Prostate gland (tissue), 2 donors: ENCODE data around the gene FAHD1.
A peak's percentile ranks its signal among the peaks of the same experiment; 100 is the strongest.

Experiments used
- POLR2A ChIP-seq: fragments of 450-650 bp; IDR thresholded peaks from one replicate; pipeline ENCODE4 v1.6.1; 2016; ENCODE audit warnings: antibody characterized with exemption, mild to moderate bottlenecking
- TF ChIP-seq, protein P1 (sequence below), 4 experiments: fragments of 200-600 bp in 2 of 4; fragments of 450-650 bp in 2 of 4; sonication (generic) in 2 of 4; IDR thresholded peaks; 1 replicate in 3 of 4; 2 replicates in 1 of 4; pipeline ENCODE4 v1.5.1; 2016 to 2019; ENCODE audit warnings: antibody characterized with exemption in 4 of 4, mild to moderate bottlenecking in 2 of 4, moderate library complexity in 2 of 4

DNA sequence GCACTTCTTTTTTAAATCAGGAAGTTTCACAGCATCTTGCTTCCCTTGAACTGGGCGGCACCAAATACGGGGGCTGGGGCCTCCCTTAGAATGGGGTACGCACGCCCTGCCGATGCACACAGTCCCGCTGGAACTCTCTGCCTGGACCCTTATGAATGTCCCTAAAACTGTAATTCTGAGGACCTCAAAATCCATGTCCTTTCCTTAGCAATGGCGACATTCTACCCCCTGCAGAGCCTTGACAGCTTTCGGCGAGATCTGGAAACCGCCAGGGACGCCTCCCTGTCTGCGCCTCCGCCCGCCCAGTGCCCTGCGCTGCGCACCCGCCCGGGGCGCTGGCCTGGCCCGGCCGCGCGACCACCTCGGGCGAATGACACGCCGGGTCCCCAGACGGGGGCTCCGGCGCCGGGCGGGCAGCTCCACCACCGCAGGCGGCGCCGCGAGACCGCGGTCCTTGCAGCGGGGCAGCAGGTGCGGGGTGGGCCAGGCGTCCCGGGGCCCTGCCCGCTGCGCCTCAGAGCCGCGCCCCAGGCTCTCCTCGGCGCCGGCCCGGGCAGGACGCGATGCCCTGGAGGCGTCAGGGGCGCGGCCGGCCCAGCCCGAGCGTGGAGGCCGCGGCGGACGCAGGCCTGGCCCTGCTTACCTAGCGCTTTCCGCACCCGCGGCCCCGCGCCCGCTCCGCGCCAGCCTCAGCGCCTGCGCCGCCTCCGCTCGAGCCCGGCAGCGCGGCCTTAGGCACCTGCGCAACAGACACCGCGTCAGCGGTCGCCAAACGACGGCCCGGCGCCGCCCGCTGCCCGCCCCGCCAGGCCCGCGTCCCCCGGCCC lies 929 bp upstream of the FAHD1 start:
- TF ChIP-seq, protein P1, sequence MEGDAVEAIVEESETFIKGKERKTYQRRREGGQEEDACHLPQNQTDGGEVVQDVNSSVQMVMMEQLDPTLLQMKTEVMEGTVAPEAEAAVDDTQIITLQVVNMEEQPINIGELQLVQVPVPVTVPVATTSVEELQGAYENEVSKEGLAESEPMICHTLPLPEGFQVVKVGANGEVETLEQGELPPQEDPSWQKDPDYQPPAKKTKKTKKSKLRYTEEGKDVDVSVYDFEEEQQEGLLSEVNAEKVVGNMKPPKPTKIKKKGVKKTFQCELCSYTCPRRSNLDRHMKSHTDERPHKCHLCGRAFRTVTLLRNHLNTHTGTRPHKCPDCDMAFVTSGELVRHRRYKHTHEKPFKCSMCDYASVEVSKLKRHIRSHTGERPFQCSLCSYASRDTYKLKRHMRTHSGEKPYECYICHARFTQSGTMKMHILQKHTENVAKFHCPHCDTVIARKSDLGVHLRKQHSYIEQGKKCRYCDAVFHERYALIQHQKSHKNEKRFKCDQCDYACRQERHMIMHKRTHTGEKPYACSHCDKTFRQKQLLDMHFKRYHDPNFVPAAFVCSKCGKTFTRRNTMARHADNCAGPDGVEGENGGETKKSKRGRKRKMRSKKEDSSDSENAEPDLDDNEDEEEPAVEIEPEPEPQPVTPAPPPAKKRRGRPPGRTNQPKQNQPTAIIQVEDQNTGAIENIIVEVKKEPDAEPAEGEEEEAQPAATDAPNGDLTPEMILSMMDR (IDR thresholded peaks at IDR 0.05) = peak in 1 of 4 experiments; percentile 26
- TF ChIP-seq POLR2A = no peak
